A549 (cell line): ENCODE data around the gene TRIM74. TPM values are rescaled to one million over a fixed set of nuclear protein-coding genes. Genes with fewer than 3 reads are reported as not detected.
"Not testable (repeated sequence)": the region's sequence is repeated elsewhere in the genome, so short reads cannot be mapped to it uniquely, and the experiment has no call there.

Source experiments
- ATAC-seq, 2 experiments: fragments of 200-7000 bp in 1 of 2; fragments of >200 bp in 1 of 2; cut with Nextera tagmentation in 1 of 2; cut with Tn5 transposase in 1 of 2; 3 replicates each; pipeline versions ENCODE4 v1.8.0 to v1.9.1; 2018 to 2020; ENCODE audit warnings: mild to moderate bottlenecking in 1 of 2, moderate library complexity in 1 of 2
- CTCF ChIA-PET: fragments of 300-600 bp; sonication (Branson Sonifier 250); formaldehyde crosslinking; extraction: SDS; loops from one replicate; lab custom pipeline; 2021; ENCODE audit warnings: antibody characterized with exemption, inconsistent platforms; lab: Yijun Ruan, JAX
- POLR2A ChIA-PET: fragments of 350-600 bp; formaldehyde crosslinking; extraction: SDS; loops from one replicate; lab custom pipeline; 2021; ENCODE audit warnings: antibody characterized with exemption, inconsistent platforms; lab: Yijun Ruan, JAX
- DNase-seq, 2 experiments: peaks; one replicate each; pipeline versions ENCODE4 v3.0.0 to v3.0.0-alpha.2; 2011 to 2016; ENCODE audit warnings: low read depth in 1 of 2, low spot score in 1 of 2
- FAIRE-seq: peaks from 2 replicates; lab custom pipeline; 2011; peaks lifted over from hg19 to GRCh38; lab: Jason Lieb, UNC
- H3K27ac ChIP-seq, 2 experiments: fragments of >200 bp; sonication (Bioruptor Twin); formaldehyde crosslinking; 3 replicates each; pipeline ENCODE4 v1.5.1; 2016 to 2017
- H3K4me1 ChIP-seq: fragments of >200 bp; sonication (Bioruptor Twin); formaldehyde crosslinking; 3 replicates; pipeline ENCODE4 v1.6.1; 2016
- H3K4me2 ChIP-seq: fragments of >200 bp; sonication (Bioruptor Twin); formaldehyde crosslinking; 3 replicates; pipeline ENCODE4 v1.6.1; 2016
- H3K4me3 ChIP-seq: fragments of >200 bp; sonication (Bioruptor Twin); formaldehyde crosslinking; 3 replicates; pipeline ENCODE4 v1.5.1; 2016
- H3K9me3 ChIP-seq: fragments of >200 bp; sonication (Bioruptor Twin); formaldehyde crosslinking; 3 replicates; pipeline ENCODE4 v1.6.1; 2016
- RAD21 ChIP-seq, 2 experiments: fragments of >200 bp in 1 of 2; sonication (Bioruptor Twin) in 1 of 2; formaldehyde crosslinking in 1 of 2; IDR thresholded peaks in 1 of 2; conservative IDR thresholded peaks in 1 of 2; 2 replicates in 1 of 2; 3 replicates in 1 of 2; pipeline ENCODE4 v1.6.1; 2012 to 2018; ENCODE audit warnings: inconsistent platforms in 1 of 2
- SMC3 ChIP-seq: fragments of >200 bp; sonication (Bioruptor Twin); formaldehyde crosslinking; IDR thresholded peaks from 3 replicates; pipeline ENCODE4 v1.6.1; 2018; ENCODE audit warnings: inconsistent platforms
- WGBS: methylation state at CpG from one replicate; pipeline ENCODE4 v1.1.6; 2017; ENCODE audit errors: missing lambda C conversion rate; 5-methylcytosine and 5-hydroxymethylcytosine counted together
- polyA plus RNA-seq, 4 experiments: library from polyadenylated mRNA; depleted of rRNA in 3 of 4; stranded (reverse); fragments of >200 nt; fragmentation: RNase III in 1 of 4; extraction: RNeasy Plus Mini Kit Qiagen cat#74134 plus additional on column Dnase treatment in 1 of 4; gene quantifications; 2 replicates in 3 of 4; 3 replicates in 1 of 4; pipeline ENCODE4 v1.2.3, GENCODE V29; 2011 to 2017

The TRIM74 gene
- polyA plus RNA-seq, 2 of the 4 experiments (the other 2 are of a cell fraction), result 0.76 TPM; not detected in 1

DNA sequence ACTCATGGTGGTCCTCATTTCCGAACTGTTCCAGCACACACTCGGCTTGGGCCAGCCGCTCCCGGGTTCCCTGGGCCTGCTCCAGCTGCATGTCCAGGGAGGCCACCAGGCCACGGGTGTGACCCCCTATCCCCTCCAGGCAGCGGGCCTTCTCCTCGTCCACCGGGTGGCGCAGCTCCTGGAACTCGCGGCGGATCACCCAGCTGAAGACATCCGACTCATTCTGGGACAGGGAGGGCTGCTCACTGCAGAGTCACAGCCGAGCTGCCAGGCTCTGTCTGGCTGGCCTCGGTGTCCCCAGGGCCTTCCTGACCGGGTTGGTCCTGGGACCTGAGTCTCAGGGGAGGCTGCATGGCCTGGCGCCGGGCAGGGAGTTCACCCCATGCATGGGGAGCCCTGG lies 9.2 kb downstream of the TRIM74 start:
- H3K27ac ChIP-seq, H3K4me1 ChIP-seq, CTCF ChIA-PET, POLR2A ChIA-PET, H3K4me2 ChIP-seq, FAIRE-seq, H3K9me3 ChIP-seq, DNase-seq, H3K4me3 ChIP-seq: not testable (repeated sequence)
- peak; percentile 51 to 85; a peak in 5 of 6 replicates for ATAC-seq
- 84% methylated on average over 3 of the region's 18 CpGs for WGBS

DNA sequence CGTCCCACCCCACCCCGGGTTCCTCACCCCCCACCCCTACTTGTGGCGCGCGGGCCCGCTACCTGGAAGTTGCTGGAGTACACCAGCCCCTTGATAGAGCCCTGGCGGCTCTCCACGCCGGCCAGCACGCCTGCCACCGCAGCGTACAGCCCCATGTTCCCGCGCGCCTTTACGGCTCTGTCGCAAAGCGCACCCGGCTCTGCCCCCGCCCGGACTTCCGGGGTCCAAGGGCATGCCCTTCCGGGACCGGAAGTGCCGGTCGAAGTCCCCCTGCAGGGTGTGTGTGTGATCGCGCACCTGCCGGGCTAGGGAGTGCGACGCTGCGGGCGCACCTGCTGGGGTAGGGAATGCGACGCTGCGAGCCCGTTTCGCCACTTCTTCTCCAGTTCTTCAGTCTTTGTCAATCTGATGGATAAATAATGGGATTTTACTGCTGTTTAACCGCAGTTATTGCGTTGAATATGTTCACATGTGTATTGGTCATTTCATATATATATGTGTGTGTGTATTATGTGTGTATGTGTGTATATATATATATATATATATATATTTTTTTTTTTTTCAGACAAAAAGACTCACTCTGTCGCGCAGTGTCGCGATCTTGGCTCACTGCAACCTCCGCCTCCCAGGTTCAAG lies 14.6 kb downstream of the TRIM74 start:
- H3K4me2 ChIP-seq, result 0 out of 3 replicates have a peak overlapping the region, but pooled peaks have one; percentile 30
- ATAC-seq, result peak; percentile 81 to 92
- H3K9me3 ChIP-seq, FAIRE-seq, POLR2A ChIA-PET, H3K4me1 ChIP-seq, DNase-seq, CTCF ChIA-PET: not testable (repeated sequence)
- H3K4me3 ChIP-seq, result peak overlapping the region; percentile 39; the same call in 2 of the 3 replicates
- H3K27ac ChIP-seq, result peak overlapping the region in 1 of 2 experiments; percentile 71; a peak in 1 of 6 replicates
- WGBS, result 69% methylated on average over 7 of the region's 45 CpGs

DNA sequence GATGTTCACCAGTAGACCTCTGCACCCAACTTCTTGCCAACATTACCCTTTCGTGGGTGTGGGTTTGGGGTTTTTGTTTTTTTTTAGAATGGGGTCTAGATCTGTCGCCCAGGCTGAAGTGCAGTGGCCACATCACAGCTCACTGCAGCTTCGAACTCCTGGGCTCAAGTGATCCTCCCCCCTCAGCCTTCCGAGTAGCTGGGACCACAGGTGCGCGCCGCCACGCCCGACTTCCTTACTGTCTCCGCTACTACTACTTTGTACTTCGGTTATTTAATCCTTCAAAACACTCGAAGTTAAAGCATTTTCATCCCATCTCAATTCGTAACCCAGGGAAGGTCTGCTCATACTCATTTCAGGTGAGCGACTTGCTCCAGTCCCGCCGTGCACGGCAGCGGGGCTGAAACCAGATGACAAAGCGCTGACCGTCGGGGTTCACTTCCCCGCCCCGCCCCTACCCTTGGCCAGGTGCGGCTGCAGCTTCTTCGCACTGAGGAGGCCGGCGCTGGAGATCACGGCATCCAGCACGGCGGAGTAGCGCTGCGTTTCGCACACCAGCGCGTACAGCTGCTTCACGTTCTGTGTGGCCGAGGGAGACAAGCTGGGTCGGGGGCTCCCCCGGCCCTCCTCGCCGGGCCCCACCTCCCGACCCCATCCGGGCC lies 15.2 kb downstream of the TRIM74 start:
- H3K27ac ChIP-seq, result peak overlapping the region in 1 of 2 experiments; percentile 71; a peak in 1 of 6 replicates
- peak; percentile 57 to 71 for ATAC-seq
- CTCF ChIA-PET, FAIRE-seq, DNase-seq, H3K9me3 ChIP-seq, H3K4me1 ChIP-seq, POLR2A ChIA-PET: not testable (repeated sequence)
- peak overlapping the region; percentile 39; the same call in 2 of the 3 replicates for H3K4me3 ChIP-seq
- 23% methylated on average over 2 of the region's 43 CpGs for WGBS
- peak overlapping the region; percentile 55 for H3K4me2 ChIP-seq

DNA sequence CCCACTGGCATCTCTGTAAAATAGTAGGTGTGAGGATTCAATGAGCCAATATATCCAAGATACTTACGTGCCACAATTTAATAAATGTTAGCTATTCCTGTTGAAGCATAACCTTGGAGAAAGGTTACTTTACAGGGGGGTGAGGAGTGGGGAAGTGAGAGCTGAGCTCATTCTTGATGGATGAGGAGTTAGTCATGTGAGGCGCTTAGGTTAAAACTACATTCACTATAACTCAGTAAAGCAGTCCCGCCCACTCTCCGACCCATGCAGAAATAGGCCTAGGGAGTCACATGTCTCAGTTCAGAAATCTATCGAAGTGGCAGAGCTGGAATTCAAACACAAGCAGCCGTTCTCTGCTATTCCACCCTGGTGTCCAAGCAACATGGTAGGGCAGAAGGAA lies 18.8 kb downstream of the TRIM74 start:
- CTCF ChIA-PET, H3K4me2 ChIP-seq, ATAC-seq, FAIRE-seq, H3K27ac ChIP-seq, H3K4me3 ChIP-seq, H3K4me1 ChIP-seq, DNase-seq, H3K9me3 ChIP-seq, POLR2A ChIA-PET: not testable (repeated sequence)
- no CpG with 5 or more reads among the region's 6 CpGs for WGBS

DNA sequence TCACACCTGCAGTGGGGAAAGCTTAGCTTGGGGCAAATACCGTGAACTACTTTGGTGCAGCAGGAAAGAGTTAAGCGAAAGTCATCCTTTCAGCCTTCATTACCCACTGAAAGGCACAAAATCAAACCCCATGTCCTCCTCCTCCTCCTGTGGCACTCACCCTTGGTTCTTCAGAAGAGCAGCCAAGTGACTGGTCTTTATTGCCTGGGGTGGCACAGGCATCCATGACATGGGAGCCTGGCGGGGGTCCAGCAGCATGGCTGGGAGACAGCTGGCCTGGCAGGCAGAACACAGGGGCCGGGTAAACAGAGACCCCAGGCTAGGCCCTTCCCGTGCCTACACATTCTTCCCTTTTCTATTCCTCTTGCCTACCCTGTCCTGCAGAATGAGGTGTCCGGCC lies 19.6 kb downstream of the TRIM74 start:
- DNase-seq, POLR2A ChIA-PET, FAIRE-seq, H3K4me2 ChIP-seq, H3K4me3 ChIP-seq, H3K9me3 ChIP-seq, H3K27ac ChIP-seq, CTCF ChIA-PET, ATAC-seq, H3K4me1 ChIP-seq: not testable (repeated sequence)
- 91% methylated on average over 4 of the region's 6 CpGs for WGBS

DNA sequence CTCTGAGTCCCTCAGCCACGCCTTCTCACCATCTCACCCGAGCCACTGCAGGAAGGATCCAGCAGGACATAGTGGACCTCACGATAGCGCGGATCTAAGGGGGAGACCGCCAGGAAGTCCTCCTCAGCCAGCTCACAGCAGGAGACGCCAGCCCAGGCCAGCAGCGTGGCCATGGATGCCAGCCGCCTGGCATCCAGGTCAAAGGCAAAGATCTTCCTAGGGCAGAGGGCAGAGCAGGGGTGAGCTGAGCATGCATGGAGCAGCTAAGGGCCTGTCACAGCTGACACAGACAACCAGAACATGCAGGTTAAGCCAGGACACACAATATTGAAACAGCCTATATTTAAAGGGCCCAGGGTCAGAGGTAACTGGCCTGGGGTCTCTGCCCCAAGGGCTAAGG lies 20.0 kb downstream of the TRIM74 start:
- ATAC-seq, H3K4me3 ChIP-seq, H3K9me3 ChIP-seq, CTCF ChIA-PET, H3K27ac ChIP-seq, H3K4me1 ChIP-seq, DNase-seq, POLR2A ChIA-PET, FAIRE-seq, H3K4me2 ChIP-seq: not testable (repeated sequence)
- 93% methylated on average over 9 of the region's 9 CpGs for WGBS

DNA sequence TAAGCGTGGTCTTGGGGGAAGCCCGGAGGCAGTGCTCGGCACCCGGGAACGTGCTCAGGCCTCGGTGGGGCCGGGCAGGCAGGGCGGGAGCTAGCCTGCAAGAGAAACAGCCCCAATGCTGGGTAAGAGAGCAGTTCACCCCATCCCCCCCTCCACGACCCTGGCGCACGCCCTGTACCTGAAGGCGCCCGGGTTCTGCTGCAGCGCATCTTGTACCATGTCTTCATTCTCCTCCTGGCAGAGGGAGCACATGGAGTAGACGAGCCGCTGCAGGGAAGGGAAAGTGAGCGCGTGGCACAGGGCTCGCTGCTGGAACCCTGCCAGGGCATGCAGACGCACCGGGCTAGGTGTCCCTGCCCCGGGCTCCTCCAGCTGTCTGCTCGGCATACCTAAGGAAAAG lies 20.6 kb downstream of the TRIM74 start:
- POLR2A ChIA-PET, DNase-seq, FAIRE-seq, H3K4me2 ChIP-seq, H3K27ac ChIP-seq, ATAC-seq, CTCF ChIA-PET, H3K4me1 ChIP-seq, H3K4me3 ChIP-seq, H3K9me3 ChIP-seq: not testable (repeated sequence)
- WGBS, result 91% methylated on average over 17 of the region's 23 CpGs

DNA sequence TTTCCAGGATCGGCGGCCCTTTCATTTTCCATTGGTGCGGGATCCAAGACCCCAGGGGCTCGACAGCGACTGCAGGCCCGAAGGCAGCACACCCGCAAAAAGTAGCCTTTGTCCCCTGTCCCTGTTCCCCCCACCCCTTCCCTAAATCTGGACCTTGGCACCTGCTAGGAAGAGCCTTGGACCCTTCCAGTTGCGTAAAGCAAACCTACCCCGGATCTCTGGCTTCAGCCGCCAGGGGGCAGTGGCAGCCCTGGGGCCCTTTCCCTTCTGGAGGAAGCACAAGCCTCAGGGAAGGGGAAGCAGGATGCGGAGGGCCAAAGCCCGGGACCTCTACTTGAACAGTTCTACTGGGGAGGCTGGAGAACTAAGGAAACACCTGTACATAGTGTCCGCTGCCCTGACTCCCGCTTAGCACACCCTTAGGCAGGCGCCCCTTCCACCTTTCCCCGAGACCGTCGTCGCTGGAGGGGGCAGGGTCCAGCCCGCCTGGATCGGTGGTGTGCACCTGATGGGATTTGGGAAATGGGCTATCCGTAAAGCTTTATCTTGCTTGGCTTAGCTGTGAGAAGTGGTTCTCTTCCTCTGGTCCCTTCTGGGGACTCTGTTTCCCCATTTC lies 23.0 kb downstream of the TRIM74 start:
- H3K9me3 ChIP-seq, H3K4me1 ChIP-seq, CTCF ChIA-PET, H3K27ac ChIP-seq, DNase-seq, H3K4me3 ChIP-seq, H3K4me2 ChIP-seq, POLR2A ChIA-PET, FAIRE-seq: not testable (repeated sequence)
- peak; percentile 48 to 78 for ATAC-seq
- TF ChIP-seq RAD21 (conservative IDR thresholded peaks at IDR 0.05 in 1 of 2, IDR thresholded peaks at IDR 0.05 in 1 of 2), result 0 out of 5 replicates have a peak, but pooled peaks of 1 of the 2 experiments have one; percentile 15
- 0 out of 3 replicates have a peak, but pooled peaks have one; percentile 16 for TF ChIP-seq SMC3
- 96% methylated on average over 15 of the region's 22 CpGs for WGBS

DNA sequence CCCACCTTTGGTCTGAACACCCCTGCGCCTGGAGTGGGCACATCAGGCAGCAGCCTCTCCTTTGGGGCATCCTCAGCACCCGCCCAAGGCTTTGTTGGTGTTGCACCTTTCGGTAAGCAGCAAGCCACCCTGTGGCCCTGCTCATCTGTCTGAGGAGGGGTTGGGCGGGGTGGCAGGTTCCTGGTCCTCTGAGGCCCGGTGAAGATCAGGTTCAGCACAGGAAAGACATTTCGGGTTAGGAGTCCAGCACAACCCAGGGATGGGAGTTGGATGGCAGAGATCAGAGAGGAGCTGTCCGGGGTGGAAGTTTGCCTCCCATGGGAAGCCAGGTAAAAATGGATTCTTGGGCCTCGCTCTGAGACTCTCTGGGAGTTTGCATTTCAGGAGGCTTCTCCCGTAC lies 23.7 kb downstream of the TRIM74 start:
- 92% methylated on average over 6 of the region's 9 CpGs for WGBS
- H3K4me3 ChIP-seq, H3K4me2 ChIP-seq, DNase-seq, H3K27ac ChIP-seq, H3K9me3 ChIP-seq, POLR2A ChIA-PET, H3K4me1 ChIP-seq, CTCF ChIA-PET, FAIRE-seq: not testable (repeated sequence)
- peak; percentile 3 to 10; a peak in 3 of 6 replicates for ATAC-seq

DNA sequence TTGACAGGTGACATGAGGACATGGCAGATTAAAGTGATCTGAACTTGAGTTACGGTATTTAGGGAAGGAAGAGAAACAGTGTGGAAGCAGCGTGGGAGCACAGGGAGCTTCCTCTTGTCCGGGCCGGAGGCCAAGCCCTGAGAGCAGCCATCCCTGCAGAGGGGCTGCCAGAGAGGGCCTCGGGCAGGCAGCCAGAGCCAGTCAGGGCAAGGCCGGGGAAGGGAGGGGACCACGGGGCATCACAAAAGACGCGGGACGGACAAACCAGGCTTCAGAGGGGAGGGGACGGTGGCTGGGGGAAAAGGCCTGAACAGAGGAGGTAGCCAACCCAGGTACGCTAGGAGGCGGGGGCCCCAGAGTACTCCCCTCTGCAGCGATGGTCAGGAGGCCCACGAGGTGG lies 24.3 kb downstream of the TRIM74 start:
- ATAC-seq, result peak in 1 of 2 experiments; percentile 5; a peak in 3 of 6 replicates
- DNase-seq, FAIRE-seq, H3K4me2 ChIP-seq, H3K4me1 ChIP-seq, CTCF ChIA-PET, H3K9me3 ChIP-seq, H3K27ac ChIP-seq, H3K4me3 ChIP-seq: not testable (repeated sequence)
- POLR2A ChIA-PET, result interaction anchor here (0.6 kb wide), 1 partner anchor 305 kb away, joined by 5 read pairs; no protein-coding TSS in a partner anchor
- WGBS, result 96% methylated on average over 7 of the region's 15 CpGs
